GM21528 (cell line): ENCODE measurements around the gene C16orf74.

Experiments
- ATAC-seq: cut with Tn5 transposase; IDR thresholded peaks from one replicate; pipeline ENCODE4 v1.9.1; 2021; ENCODE audit warnings: mild to moderate bottlenecking, moderate library complexity; ENCODE audit not compliant: unreplicated experiment, low FRiP score

The C16orf74 gene

DNA sequence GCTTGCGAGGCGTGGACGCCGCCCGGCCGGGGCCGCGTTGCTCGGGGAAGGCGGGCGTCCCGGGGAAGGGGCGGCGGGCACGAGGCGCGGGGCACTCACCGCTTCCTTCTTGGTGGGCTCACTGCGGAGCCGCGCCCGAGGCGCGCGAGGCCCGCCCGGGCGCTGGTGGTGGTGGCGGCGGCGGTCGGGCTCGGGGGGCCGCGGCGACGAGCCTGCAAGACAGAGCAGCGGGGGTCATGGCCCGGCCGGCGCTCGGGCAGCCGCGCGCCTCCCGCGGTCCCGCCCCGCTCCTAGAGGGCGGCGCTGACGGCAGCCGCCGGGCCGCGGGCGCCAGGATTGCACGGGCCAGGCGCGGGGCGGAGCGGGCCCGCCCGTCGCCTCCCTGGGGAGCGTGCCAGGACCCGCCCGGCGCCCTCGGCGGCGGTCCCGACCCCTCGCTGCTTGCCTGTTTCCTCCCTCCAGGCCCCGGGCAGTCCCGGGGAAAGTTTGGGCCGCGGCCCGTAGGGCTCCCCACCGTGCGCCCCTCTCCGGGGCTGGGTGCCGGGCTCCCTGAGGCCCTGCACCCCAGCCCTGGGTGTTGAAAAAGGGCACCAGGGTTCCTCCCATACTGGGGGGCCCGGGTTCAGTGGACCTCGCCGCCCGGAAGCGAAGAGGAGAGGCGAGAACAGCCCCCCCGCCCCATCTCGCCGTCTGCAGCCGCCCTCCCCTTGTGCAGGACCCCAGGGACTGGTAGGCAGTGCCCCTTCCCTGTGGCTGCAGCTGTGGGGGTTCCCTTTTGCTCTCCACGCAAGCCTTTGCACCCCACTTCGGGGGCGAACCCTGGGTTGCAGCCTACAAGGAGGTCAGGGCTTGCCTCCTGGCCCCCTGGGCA, at the start of gene C16orf74:
TSS of gene C16orf74 (minus strand) at position 270 of the 871 bp plus-strand sequence. CDS start 15,879 bp downstream, outside the sequence.
- ATAC-seq, result no peak

DNA sequence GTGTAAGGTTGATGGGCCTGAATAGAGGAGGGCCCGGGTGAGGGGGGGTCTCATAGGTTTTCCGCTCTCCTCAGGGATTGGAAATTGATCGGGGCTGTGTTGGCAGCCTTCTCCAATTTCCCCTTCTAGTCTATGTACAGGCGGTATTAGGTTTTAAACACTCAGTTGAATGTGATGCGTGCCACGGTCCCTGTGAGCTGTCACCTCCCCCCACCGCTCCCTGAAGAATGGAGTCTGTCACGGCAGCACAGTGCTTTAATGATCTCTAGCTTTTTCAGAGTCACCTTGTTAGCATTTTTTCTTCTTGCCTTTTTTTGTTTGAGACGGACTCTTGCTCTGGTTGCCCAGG, 49.4 kb upstream of the C16orf74 start:
- no peak for ATAC-seq

DNA sequence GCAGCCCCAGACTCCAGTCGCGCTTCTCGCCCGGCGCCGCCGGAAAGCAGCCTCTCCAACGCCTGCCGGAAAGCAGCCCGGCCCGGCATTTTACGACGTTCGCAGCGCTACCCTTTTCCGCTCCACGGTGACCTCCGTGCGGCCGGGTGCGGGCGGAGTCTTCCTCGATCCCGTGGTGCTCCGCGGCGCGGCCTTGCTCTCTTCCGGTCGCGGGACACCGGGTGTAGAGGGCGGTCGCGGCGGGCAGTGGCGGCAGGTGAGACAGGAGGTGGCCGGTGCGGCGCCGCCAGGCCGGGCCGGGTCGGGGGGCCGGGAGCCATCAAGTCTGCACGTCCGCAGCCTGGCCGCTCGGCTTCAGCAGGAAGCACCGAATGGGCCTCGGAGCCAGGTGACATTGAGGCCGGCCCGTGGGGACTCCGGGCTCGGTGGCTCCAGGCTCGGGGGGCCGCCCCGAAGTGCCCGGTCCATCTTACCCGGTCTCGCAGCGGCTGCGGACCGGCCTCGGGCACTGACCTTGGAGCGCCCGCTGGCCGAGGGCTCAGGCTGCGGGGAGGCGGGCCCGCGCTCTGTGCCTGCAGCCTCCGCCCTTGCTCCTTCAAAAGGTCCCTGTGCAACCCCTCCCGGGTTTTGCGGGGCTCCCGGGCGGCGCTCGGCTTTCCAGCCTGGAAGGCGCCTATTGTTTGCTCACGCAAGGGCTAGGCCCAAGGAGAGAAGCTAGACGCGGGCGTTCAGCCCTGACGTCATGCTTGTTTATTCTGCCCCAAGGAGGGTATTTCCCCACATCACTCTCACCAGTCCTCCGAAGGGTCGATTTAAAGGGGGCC, 48.8 kb upstream of the C16orf74 start, which contains the start of the genes COX4I1 and EMC8:
TSS of gene COX4I1 (plus strand) at position 199 of the 824 bp plus-strand sequence. CDS start 1,511 bp downstream, outside the sequence.
TSS of gene EMC8 (minus strand) at position 48 of the 824 bp plus-strand sequence. CDS start 249 bp downstream, outside the sequence.
- peak; percentile 81 for ATAC-seq

- peak; percentile 25 for ATAC-seq
These were observed 48.1 kb upstream of the C16orf74 start for GRCh38 chr16:85798901-85799496.

DNA sequence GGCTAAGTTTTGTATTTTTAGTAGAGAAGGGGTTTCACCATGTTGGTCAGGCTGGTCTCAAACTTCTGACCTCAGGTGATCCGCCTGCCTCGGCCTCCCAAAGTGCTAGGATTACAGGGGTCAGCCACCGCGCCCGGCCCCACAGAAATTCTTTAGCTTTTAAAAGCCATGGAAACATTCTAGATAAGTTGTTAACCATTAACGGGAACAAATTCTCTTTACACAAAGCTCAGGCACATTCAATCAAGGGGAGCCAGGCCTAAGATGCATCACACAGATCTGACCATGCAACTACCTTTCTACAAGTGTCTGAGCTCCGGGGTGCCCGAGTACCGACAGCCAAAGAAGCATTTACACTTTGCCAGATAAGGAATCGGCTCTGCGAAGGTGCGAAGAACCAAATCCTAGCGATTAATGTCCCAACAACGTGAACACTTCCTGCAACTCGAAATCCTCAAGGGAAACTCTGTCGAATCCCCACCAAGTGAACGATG, 47.4 kb upstream of the C16orf74 start:
- no peak for ATAC-seq

DNA sequence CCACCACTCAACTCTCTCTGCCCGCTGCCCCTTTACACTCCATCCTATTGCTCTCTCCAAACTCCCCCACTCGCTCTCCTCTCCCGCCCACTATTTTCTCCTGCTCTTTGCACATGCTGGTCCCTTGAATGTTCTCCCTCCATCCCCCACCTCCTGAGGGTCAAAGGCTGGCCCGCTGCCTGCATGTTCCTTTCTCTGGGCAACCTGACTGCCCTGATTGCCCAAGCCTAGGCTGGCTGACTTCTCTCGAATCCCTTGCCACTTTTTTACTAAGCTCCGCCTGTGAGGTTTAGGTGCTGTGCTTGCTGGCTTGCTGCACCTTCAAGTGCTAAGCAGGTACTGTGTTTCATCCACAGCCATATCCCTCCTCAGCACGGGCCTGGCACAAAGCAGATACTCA, 45.7 kb upstream of the C16orf74 start:
- ATAC-seq, result no peak

GRCh38 chr16:85796152-85796551, 45.3 kb upstream of the C16orf74 start:
- ATAC-seq, result no peak

GRCh38 chr16:85794696-85795095, 43.8 kb upstream of the C16orf74 start:
- ATAC-seq, result no peak

- ATAC-seq, result no peak
These were observed 42.9 kb upstream of the C16orf74 start for GRCh38 chr16:85793662-85794298.

- ATAC-seq, result no peak
These were observed 38.9 kb upstream of the C16orf74 start for GRCh38 chr16:85789773-85790172.

DNA sequence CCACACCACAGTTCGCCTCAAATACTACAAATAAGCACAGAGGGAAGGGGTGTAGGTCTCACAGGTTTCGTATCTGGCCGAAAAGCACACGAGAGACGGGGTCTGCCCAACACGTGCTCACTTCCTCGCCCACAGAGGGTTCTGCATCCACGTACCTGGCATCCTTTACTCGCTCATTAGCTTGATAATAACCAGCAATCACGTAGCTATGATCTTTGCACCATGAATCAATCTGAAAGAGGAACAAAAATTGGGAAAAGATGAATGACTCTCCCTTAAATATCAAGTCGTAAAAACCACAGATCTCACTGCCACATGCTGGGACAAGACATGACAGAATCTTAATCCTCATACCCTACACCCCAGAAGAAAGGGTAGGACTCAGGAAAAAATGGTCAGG, 37.9 kb upstream of the C16orf74 start:
- no peak for ATAC-seq

DNA sequence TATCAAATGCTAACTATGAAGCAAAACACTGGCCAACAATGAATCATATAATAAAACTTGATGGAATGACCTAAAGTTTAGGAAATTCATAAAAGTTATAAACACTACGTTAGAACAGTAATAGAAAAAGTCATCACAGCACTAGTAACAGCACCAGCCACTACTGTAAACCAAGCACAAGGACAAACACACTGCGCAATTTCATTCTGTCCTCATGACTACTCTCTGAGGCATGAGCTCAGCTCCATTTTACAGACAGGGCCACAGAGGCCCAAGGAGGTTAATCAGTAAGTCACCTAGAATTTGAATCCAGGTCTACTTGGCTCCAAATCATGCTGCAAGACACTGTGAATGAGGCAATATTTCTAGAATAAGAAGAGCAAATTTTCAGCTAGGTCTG, 35.0 kb upstream of the C16orf74 start:
- ATAC-seq, result no peak

DNA sequence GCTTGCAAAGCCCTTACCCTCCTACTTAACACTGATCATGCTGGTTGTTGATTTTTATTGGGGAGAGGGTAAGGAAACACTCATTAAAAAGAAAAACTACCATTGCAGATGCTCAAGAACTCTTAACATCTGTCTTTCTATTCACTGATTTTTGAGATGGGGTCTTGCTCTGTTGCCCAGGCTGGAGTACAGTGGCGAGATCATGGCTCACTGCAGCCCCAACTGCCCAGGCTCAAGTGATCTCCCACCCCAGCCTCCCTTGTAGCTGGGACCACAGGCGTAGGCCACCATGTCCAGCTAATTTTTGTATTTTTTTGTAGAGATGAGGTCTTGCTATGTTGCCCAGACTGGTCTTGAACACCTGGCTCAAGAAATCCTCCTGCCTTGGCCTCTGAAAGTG, 33.9 kb upstream of the C16orf74 start:
- no peak for ATAC-seq

DNA sequence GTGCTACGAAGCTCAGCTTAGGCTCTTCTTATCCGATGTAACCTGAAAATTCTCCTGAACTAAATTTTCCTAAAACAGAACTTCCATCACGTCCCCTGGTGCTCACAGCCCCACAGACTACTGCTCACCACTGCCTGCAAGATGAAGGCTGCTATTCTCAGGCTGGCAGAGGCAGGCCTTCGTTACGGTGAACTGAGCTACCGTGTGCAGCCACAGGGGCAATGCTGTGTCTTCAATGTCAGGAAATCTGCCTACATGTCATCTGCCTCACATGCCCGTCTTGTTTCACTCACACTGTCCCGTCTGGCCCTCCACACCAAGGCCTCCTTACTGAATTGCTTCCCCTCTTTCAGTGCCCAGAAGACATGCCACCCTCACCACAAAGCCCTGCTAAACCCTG, 32.5 kb upstream of the C16orf74 start:
- no peak for ATAC-seq

DNA sequence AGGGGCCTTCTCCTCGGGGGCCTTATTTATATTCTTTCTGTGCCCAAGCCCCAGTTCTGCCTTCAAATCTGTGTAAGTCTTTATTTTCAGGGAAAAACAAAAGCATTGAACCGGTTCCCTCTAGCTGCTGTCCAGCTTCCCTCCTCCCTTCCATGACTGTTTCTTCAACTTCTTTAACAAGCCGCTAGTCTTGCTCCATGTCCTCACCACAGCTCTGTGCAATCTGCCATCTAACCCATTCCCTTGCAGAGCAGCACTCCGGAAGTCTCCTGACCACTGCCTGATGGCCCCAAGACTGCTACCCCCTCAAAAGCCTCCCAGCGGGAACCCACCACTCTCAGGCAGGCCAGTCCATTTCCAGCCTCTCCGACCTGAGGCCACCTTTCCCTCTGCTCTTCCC, 31.6 kb upstream of the C16orf74 start:
- no peak for ATAC-seq

DNA sequence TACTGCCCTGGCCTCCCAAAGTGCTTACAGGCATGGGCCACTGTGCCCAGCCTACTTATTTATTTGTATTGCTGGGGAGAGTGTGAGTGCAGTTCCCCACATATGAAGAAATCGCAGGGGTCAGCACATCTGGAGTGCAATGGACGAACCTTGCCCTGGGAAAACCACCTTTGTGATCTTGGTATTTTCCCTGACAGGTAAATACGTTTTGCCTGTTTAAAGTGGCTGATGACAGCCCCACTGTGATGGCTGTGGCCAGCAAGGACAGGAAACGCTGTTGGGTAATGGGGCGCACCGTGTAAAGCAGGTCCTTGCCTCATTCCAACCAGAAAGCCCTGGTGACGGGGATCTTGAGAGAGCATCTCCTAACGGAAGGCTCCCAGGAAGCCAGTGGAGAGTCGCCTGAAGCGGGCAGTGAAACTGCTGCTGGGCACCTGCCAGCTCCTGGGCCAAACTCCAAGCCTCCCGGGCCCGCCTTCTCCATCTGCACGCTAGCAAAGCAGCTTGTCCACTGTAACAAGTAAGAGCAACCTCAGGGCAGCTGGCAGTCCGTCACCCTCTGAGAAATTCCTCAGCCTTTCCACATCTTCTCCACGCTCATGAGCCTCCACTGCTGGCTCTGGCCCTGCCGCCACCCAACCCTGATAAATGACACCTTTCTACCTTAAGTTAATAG, 30.9 kb upstream of the C16orf74 start:
- no peak for ATAC-seq

DNA sequence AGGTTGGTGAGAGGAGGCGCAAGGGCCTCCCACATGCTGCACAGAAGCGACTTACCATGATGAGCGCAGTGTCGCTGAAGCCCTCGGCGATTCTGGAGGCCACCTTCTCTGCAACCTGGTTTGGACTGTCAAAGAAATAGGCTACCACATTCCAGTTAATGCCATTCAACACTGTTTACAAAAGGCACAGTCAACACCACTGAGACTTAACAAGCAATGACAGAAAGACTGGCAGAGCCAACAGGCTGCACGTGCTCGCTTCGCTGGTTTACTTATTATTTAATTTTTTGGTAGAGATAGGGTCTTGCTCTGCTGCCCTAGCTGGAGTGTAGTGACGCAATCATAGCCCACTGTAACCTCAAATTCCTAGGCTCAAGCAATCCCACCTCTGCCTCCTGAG, 30.3 kb upstream of the C16orf74 start:
- no peak for ATAC-seq

DNA sequence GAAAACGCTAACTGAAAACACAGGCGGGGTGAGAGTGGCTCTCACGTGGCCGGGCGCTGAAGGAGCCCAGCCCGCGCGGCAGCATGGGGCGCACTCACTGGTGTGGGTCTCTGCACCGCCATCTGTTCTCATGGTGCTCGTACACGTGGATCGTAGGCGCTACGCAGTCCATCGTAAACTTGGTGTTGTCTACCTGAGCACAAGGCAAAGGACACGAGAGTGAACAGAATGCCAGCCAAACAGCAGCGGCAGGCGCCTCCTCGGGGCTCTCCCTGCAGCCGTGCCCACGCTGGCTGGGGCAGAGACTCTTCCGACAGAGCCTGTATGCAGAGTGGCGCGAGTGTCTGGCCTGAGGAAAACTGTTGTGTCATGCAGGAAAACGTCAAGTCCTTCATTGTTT, 29.4 kb upstream of the C16orf74 start:
- ATAC-seq, result no peak

DNA sequence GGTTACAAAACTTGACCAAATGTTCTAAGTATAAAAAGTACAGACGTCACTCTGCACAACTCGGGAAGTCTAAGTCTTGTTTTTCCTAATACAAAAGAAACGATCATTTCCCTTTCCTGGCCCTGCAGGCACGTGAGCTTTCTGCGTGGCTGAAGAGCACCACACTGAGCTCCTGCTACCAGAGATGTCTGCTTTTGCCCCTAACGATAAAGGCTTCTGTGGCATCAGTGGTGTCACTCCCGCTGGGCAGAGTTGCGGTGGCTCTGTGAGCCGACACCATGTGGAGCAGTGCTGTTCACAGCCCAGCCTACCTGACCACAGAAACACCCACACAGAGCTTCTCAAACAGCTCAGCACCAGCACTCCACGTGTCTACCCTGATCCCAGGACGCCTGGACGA, 28.0 kb upstream of the C16orf74 start:
- no peak for ATAC-seq
